Esophagus muscularis mucosa (tissue), 4 donors: ENCODE results near the gene FBXO24.

Experiments used
- CTCF ChIP-seq, 3 experiments: fragments of 200-600 bp in 2 of 3; fragments of 450-650 bp in 1 of 3; sonication (generic) in 2 of 3; IDR thresholded peaks; one replicate each; pipeline ENCODE4 v1.5.1; 2017 to 2019; ENCODE audit warnings: antibody characterized with exemption in 3 of 3, mild to moderate bottlenecking in 2 of 3, moderate library complexity in 1 of 3
- EP300 ChIP-seq: sonication (generic); formaldehyde crosslinking; IDR thresholded peaks from one replicate; pipeline ENCODE4 v1.6.1; 2017; ENCODE audit warnings: antibody characterized with exemption
- POLR2A ChIP-seq: fragments of 450-650 bp; IDR thresholded peaks from one replicate; pipeline ENCODE4 v1.6.1; 2017; ENCODE audit warnings: antibody characterized with exemption, moderate library complexity, mild to moderate bottlenecking, low read depth

GRCh38 chr7:100584683-100585510 is 1.2 kb upstream of the FBXO24 start:
- TF ChIP-seq EP300, result no peak
- no peak for TF ChIP-seq CTCF (IDR thresholded peaks at IDR 0.05)
- TF ChIP-seq POLR2A, result no peak
